ENCODE results near the gene TMCO4. TPM values are rescaled to one million over a fixed set of nuclear protein-coding genes. Genes with fewer than 3 reads are reported as not detected.

TMCO4 gene
- polyA plus RNA-seq, 4 donors: 15.5 to 21.7 (median 19.2) TPM

DNA sequence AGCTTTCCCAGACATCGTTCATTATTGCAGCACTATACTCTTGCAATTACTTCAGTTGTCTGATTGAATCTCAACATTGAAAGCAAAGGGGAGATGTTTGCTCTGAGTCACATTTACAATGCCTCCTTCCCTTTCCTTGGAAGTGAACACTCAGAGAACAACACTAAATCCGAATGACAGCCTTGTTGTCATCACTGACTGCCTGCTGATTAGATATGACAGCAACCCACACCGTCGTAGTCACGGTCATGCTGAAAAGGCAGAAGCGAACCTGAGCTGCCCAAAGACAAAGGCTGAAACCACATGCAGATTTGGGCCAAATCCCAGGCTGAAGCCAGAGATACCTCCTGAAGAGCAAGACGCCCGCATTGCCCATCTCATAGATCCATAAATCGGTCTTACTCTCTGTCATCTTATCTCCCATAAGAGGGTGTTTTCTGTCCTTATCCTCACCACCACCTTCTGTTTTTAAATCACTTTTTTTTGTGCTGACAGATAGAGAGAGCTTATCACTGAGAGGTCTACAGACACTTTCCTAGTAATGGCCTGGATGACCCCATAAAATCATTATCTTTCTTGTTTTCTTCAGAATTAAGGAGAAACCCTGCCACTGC is 47.5 kb downstream of the TMCO4 start:
- no peak for DNase-seq (ENCODE audit: low read depth in 4 of 4, low spot score in 3 of 4)

DNA sequence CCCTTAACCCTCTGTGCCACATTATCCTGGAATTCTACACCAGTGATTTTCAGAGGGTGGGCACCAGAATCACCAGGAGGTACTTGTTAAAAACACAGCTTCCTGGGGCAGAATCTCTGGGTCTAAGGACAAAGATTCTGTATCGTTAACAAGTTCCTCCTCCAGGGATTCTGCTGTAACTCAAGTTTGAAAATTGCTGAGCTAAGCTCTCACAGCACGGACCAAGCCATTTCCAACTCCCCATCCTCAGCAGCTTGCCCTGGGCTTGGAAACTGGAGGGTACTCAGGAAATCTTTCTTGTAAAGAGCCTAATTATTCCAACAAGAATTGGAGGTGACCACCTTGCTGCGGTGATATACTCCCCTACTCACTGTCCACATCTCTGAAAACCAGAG is 48.8 kb downstream of the TMCO4 start:
- DNase-seq (ENCODE audit: low read depth in 4 of 4, low spot score in 3 of 4): no peak

DNA sequence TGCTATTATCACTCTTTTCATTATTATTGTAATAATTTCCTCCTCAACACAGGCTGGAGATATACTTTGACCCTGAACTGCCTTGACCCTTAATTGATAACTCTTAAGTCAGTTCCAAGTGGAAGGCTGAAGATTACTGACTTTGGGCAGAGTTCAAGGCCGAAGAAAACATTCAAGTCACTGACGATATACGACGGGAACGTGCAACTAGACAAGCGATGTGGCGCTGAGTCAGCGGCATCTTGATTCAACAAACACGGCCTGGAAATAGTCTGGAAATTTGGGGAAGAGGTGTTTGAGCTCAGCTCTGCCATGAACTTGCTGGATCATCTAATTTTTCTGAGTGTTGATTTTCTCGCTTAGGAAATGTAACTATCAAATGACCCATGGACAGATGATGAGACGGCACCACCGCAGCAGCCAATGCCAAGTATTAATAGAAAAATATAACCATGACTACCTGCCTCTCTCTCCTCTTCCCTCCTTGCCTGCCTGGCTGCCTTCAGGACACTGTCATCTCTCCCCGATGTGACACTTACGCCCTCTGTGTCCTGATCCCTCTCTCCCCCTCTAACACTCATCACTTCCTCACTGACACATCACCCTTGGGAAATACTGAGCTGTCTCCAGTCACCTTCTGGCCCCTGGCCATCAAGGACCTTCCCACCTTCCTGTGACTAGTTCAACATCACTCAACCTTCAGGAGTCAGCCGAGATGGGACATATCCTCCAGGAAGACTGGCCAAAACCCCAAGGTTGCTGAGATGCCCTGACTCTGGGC is 49.4 kb downstream of the TMCO4 start:
- no peak for DNase-seq (ENCODE audit: low read depth in 4 of 4, low spot score in 3 of 4)

DNA sequence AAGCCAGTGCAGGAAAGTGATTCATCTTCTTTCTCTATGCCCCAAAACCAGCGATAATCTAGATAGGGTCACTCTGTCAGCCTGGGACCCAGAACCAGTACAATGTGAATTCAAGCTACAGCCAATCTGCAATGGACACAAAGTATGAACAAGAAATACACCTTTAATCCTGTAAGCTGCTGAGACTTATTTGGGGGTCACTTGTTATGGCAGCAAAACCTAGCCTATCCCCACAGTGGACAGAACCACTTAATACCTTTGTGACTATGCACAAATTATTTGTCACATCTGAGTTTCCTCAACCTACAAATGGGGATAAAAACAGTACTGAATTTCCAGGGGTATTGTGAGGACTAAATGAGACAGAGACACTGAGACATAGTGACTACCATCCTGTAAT is 50.0 kb downstream of the TMCO4 start:
- no peak for DNase-seq (ENCODE audit: low read depth in 4 of 4, low spot score in 3 of 4)

DNA sequence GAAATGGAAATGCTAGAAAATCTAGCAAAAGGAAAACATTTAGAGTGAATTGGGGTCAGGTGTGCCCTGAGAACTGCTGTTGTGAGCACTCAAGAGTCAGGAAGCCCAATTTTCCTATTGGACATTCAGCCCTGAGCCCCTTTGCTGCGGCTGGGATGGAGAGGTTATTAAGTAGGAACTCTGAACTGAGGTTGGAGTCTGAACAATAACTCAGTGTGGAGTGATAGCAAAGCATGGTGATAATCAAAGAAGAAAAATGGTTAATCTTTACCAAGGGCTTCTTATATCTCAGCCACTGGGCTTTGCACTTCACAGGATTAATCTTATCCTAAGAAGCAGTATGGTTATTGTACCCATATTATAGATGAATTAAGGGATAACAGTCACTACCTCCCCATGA is 52.0 kb downstream of the TMCO4 start:
- no peak for DNase-seq (ENCODE audit: low read depth in 4 of 4, low spot score in 3 of 4)

DNA sequence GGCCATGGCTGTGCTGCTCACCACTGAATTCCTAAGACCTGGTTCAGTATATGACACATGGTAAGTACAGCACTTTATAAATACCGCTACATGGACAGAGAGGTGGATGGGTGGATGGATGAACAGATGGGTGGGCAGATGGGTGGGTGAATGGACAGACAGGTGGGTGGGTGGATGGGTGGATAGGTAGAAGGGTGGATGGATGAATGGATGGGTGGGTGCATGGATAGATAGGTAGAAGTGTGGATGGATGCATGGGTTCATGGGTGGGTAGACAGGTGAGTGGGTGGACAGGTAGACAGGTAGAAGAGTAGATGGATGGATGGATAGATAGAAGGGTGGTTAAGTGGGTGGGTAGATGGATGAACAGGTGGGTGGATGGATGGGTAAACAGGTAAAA is 54.8 kb downstream of the TMCO4 start:
- no peak for DNase-seq (ENCODE audit: low read depth in 4 of 4, low spot score in 3 of 4)

DNA sequence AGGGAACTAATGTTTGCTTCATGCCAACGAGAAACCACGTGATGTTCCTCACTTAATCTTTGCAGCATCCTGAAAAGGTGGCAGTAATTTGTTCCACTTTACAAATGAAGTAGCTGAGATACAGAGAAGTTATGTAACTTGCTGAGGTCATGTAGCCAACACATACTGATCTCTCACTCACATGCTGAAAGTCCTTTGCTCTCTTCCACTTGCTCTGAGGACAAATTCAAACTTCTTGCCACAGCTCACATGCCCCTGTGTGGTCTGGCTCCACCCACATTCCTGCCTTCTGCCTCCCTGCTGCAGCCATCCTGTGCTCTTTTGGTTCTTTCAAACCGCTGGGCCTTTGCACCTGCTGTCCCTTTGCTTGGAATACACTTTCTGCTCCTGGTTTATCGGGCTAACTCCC is 55.4 kb downstream of the TMCO4 start:
- no peak for DNase-seq (ENCODE audit: low read depth in 4 of 4, low spot score in 3 of 4)

DNA sequence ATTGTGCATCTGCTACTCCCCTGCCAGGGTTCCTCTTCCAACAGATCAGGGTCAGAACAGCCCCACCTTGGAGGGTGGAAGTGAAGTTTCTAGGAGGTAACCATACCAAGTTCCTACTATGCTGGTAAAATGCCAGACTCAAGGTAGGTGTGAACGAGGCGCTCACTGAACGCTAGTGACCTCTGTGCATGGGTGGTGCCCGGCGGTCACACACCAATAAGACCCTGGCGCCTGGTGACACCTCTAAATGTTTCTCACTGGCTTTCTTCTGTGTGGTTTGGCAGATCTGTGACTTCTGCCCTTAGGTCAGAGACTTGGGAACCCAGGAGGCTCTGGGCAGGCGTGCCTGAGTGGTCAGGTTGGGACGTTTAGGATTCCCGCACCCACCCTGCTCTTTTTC is 55.9 kb downstream of the TMCO4 start:
- no peak for DNase-seq (ENCODE audit: low read depth in 4 of 4, low spot score in 3 of 4)

DNA sequence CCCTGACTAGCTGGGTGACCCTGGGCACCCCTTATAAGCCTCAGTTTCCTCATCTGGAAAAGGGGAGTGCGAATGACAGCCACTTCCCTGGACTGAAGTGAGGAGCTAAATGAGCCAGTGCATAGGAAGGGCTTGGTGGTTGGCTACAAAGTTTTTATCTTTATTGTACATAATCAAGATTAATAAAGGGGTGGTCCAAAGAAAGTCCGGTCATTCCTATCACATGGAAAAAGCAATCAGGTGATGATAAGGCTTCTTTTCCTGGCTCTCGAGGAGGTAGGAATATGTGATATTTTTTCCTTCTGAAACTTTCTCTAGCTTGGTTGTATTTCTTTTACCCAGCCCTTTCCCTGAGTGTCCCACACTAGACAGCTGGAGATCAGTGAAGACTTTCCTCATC is 56.5 kb downstream of the TMCO4 start:
- DNase-seq (ENCODE audit: low read depth in 4 of 4, low spot score in 3 of 4): no peak

DNA sequence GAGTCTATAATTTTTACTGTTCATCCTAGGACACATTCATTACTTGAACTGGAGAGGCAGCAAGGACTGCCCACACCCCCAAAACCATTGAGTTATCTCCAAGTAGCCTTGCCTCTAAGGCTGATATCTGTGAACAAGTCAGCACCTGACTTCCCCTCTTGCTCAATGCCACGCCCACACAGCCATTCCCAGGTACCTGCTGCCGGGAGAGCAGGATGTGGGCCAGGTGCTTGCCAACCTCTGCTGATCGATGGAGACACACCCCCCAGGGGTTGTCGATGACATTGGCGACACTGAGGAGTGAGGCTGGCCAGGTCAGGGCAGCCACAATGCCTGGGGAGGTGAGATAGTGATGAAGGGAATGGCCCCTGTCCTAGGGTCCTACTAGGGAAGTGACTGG is 60.1 kb downstream of the TMCO4 start:
- DNase-seq (ENCODE audit: low read depth in 4 of 4, low spot score in 3 of 4): no peak

DNA sequence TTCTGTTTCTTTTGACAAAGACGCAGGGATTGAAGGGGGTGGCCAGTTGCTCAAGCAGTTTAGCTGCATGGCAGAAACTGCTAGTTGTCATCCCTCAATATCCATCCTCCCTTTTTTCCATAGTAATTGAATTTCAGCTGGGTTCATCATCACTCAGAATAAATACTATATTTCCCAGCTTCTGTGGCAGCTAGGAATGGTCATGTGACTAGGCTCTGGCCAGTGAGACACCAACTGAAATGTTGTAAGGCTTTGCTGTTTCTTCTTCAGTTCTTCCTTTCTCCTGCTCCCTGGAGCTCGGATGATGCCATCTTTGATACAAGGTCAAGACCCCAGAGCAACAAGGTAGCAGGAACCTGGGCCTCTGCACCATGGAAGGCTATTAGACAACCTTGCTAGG is 61.0 kb downstream of the TMCO4 start:
- DNase-seq (ENCODE audit: low read depth in 4 of 4, low spot score in 3 of 4): no peak

DNA sequence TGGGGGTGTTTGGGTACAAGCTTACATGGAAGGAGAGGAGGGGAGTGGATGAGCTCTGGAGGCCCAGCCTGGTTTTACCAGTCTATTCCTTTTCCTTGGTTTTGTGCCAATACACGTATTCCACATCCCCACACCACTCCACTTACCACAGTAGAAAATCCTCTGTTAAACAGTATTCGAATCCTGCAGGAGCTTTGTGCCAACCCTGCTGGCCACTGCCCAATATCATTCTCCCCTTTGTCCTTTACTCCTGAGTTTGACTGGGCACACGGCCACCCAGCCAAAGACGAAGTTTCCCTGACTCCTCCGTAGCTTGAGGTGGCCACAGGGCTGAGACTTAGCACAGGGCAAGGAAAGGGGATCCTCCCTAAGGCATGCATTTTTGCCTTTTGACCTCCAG is 61.6 kb downstream of the TMCO4 start:
- DNase-seq (ENCODE audit: low read depth in 4 of 4, low spot score in 3 of 4): no peak

DNA sequence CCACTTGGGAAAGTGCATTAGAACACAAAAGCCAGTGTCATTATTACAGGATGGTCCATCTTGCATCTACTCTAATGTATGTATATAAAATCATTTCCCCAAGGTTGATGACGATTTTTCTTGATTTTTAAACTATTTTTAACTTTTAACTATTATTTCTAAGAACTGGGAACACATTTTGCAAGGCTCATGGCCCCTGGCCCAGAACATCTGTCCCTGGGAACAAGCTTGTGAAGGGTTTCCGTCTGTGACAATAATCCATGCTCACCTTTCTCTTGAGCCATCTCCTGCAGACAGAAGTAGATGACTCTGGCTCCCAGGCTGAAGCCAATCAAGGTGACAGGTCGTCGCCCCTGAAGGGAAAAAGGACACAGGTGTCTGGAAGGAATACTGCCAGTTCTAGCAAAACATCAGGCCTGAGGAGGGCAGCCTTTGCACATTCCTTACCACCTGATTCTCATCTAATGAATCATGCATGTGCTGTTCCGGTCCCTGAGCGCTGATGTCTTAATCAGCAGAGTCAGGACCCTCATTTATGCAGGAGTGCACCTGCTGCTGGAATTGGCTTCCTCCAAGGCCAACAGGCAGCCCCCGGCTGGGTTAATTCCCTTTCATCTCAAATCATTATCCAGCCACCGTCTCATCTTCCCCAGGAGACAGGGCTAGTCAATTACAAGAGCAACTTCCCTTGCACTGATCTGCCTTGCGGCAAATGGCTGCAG is 62.5 kb downstream of the TMCO4 start:
- DNase-seq (ENCODE audit: low read depth in 4 of 4, low spot score in 3 of 4): peak in 3 of 4 donors; percentile 41 to 60 (median 45)

DNA sequence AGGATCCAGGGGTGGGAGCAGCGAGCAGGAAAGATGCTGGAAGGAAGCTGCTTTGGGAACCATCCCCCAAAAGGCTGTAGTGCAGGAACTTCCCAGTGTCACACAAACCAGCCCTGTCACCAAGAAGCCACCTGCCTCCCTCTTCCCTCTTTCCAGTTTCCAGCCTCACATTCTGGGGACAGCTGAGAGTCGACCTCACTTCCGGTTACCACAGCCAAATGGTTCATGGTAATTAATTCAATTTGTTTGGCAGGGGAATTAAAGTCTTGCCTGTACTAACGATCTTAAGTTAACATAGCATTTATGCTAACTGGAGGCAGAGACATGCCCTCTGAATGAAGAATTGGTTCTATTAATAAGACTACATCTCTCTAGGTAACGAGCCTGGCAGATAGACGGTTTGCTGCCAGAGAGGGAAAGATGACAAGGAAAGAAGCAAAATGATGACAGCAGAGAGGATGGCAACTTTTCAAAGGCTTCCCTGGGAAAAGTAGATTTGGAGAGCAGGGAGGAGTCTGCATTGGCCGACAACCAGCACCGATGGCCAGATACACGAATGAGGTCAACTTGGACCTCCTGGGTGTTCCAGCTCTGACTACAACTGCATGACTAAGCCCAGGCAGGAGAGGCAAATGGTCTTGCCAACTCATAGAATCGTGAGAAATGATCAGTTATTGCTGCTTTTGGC is 64.1 kb downstream of the TMCO4 start:
- no peak for DNase-seq (ENCODE audit: low read depth in 4 of 4, low spot score in 3 of 4)

DNA sequence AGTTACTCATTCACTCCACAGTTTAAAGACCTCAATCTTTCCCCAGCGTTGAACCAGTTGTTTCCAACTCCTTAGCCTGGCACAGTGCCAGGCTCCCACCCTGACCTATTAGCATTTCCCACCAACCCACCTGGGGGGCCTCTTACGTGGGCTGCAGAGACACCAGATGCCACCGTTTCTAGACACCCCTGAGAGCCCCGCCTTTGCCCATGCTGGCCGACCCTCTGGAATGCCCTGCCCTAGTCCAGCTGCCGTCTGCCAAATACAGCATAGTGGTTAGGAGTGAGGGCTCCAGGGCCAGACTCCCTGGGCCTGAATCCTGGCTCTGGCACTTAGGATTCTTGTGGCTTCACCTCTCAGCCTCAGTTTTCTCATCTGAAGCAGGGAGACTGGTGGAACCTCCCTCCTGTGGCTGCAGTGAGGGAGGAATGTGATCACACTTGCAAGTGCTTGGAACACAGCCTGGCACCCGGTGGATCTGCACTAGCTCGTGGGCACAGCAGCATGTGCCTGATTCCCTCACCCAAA is 65.2 kb downstream of the TMCO4 start:
- no peak for DNase-seq (ENCODE audit: low read depth in 4 of 4, low spot score in 3 of 4)

DNA sequence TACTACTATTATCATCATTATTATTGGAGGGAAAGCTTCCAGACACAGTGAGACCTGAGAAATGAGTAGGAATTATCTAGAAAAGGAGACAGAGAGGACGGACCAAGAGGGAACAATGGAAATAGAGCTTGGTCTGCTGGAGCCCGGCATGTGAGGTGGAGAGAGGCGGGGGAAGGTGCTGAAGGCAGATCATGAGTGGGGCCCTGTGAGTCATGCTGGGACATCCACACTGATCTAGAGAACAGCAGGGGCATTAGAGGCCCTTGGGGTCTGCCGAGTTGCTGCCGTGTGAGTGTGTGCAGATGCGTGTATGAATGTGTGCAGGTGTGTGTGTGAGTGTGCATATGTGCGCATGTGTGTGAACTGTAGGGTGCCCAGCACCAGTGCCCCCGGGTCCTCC is 65.7 kb downstream of the TMCO4 start:
- no peak for DNase-seq (ENCODE audit: low read depth in 4 of 4, low spot score in 3 of 4)

DNA sequence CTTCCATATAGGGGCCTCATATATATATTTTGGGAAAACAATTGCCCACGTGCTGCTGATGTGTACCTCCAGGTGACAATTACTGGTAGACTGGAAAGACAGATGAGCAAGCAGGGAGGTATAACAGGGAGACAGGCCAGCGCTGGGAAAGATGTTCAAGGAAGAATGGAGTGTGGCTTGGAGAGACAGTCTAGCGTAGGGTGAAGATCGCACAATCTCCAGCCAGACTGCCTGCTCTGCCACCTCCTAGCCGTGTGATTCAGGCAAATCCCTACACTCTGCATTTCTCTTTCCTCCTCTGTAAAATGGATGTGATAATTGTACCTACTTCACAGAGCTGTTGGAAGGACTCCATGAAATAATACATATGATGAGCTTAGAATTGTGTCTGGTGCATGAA is 66.1 kb downstream of the TMCO4 start:
- no peak for DNase-seq (ENCODE audit: low read depth in 4 of 4, low spot score in 3 of 4)

DNA sequence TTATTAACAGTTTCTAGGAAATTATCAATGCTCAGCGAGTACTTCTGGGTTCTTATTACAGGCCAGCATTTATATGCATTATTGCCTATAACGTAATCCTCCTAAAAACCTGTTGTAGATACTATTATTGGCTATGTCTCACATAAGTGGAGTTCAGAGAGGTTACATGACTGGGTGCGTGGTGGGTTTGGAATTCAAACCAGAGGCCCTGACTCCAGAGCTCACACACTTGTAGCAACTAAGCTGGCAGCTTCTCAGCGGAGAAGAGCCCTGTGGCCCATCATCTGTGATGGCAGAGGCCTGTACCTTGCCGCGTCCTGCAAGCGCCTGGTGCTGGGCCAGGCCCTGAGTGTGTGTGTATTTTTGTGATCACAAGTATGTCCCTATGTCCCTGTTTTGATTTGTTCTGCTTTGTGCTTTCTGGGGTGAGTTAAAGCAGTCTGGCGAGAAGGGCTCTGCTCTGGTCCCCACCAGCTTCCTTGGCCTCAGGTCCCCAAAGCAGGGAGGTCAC is 68.3 kb downstream of the TMCO4 start:
- DNase-seq (ENCODE audit: low read depth in 4 of 4, low spot score in 3 of 4): no peak

DNA sequence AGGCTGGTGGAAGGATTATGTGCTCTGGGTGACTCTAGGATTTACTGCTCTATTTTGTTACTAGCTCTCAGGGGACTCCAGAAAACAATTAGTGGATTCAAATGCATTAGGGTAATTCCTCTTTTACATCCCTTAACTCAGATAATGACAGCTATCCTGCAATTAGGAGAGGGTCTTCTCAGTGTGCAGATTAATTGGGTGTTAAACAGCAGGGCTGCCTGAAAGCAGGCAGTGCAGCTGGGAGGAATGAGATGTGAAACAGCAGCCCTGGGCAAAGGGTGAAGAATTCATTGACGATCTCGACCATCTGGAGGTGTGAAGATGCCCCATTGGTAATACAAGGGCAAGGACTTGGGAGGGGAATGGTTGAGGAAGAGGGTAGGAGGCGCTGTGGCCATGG is 68.9 kb downstream of the TMCO4 start:
- no peak for DNase-seq (ENCODE audit: low read depth in 4 of 4, low spot score in 3 of 4)

DNA sequence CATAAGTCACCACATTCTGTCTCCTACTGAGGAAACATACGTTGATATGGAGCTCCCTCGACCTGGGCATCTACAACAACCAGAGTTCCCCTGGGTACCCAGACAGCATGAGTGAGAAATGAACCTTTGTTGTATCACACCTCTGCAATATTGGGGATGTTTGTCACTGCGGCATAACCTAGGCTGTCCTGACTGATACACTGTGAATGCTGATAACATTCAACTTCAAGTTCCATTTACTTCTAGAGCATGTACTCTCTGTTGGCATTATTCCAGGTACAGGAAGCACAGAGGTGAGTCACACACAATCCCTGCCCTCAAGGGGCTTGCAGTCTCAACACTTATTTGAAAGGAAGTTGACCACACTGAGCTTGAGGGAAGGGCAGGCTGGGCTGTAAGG is 69.5 kb downstream of the TMCO4 start:
- no peak for DNase-seq (ENCODE audit: low read depth in 4 of 4, low spot score in 3 of 4)
